Stimulated activated naive B cell treated with anti-CD40 and anti-IgM and Interleukin-4, amounts not matched to agents 10 μg/mL and 1 μg/mL and 100 μg/mL, for 72 hours (primary cell): ENCODE data around the gene RGS3.
"Not testable (repeated sequence)": the region's sequence is repeated elsewhere in the genome, so short reads cannot be mapped to it uniquely, and the experiment has no call there.

Experiments used
- ATAC-seq, 2 donors: fragments of 150-1000 bp; cut with Tn5 transposase; replicated peaks; 2 replicates each; pipeline ENCODE4 v1.10.0; 2021; ENCODE audit warnings: moderate library complexity in 1 of 2
- DNase-seq: peaks from one replicate; pipeline ENCODE4 v3.0.0; 2021
- H3K27ac Mint-ChIP-seq: one replicate; pipeline ENCODE4 v1.8.0; 2022; ENCODE audit warnings: mild to moderate bottlenecking, mixed read lengths
- H3K27me3 Mint-ChIP-seq, 2 donors: one replicate each; pipeline ENCODE4 v1.8.0; 2022; ENCODE audit warnings: mixed read lengths in 2 of 2
- H3K36me3 Mint-ChIP-seq, 2 donors: one replicate each; pipeline ENCODE4 v1.8.0; 2022; ENCODE audit warnings: mixed read lengths in 2 of 2, mild to moderate bottlenecking in 1 of 2
- H3K4me1 Mint-ChIP-seq, 2 donors: one replicate each; pipeline ENCODE4 v1.8.0; 2022; ENCODE audit warnings: mixed read lengths in 2 of 2, mild to moderate bottlenecking in 1 of 2
- H3K4me3 Mint-ChIP-seq, 2 donors: one replicate each; pipeline ENCODE4 v1.8.0; 2022; ENCODE audit warnings: mild to moderate bottlenecking in 2 of 2, mixed read lengths in 2 of 2, moderate library complexity in 1 of 2
- H3K9me3 Mint-ChIP-seq, 2 donors: one replicate each; pipeline ENCODE4 v1.8.0; 2022; ENCODE audit warnings: mixed read lengths in 2 of 2, mild to moderate bottlenecking in 1 of 2

Gene RGS3

DNA sequence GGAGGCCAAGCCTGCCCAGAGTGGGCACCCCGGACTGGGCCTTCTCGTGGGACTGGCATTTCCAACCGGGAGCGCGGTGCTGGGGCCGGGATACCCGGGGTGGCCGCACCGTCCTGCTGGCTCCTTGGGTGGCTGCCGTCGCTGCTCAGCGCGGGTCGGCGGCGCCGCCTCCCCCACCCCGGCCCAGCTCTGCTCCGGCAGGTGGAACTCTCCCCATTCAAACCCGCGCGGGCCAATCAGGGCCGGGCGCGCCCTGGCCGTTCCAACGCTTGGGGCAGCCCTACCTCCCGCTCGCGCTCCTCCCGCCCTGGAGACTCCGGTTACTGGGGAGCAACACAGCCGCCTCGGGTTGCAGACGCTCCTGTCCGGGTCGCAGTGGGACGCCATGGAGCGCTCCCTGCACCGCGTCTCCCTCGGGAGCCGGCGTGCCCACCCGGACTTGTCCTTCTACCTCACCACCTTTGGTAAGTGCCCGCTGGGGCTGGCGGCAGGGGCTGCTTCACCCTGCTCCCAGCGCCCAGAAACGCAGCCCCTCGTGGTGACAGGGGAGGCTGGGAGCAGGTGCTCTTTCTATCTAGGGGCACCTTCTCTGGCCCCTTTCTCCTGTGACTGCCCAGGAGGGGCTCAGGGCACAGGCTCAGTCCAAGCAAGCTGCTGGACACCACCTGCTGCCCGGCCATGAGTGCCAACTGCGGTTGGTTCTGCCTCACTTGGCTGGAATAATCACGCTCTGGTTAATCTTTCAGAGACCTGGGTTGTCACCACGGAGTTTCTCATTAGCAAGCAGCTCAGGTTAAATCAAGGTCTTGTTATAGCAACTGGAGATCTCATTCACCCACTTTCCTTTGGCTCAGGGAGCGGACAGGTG is at the start of gene RGS3:
TSS of gene RGS3 (plus strand) at position 310 of the 868 bp plus-strand sequence. CDS start at position 386, 76 bp downstream.
- H3K4me1 Mint-ChIP-seq = no peaks in the 10 kb centered on the region
- H3K27ac Mint-ChIP-seq = no peak within 1 kb of the TSS
- DNase-seq (no peak), ATAC-seq (no peak)
- no peak within 1 kb of the TSS for H3K4me3 Mint-ChIP-seq
- no peaks in the 10 kb centered on the region for H3K27me3 Mint-ChIP-seq
- no peaks in the 10 kb centered on the region for H3K9me3 Mint-ChIP-seq
- no peaks in the 10 kb centered on the region for H3K36me3 Mint-ChIP-seq

DNA sequence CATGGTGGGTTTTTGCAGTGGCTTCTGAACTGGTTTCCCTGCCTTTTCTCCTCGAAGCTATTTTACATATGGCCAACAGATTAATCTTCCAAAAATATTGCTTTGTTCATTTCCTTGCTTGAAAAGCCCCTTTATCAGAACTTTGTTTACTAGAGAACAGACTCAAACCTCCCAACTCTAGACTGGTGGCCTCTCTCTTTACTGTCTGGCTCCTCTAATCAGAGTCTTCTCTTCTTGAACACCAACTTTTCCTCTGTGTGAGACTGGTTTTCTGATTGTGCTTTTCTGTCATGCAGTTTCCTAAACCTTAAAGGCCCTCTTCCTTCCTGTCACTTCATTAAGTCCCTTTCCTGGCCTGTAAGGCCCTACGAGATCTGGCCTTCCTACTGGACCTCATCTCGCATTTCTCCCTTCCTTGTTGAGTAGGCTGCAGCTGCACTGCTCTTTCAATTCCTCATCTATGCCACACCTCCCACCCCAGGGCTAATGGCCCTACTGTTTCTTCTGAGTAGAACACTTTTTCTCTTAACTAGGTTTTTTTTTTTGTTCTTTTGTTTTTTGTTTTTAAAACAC is 47.3 kb upstream of the RGS3 start:
- DNase-seq (peak; percentile 60), ATAC-seq (peak; percentile 99)
- H3K36me3 Mint-ChIP-seq = no peaks in the 10 kb centered on the region
- no peak overlapping the region for H3K27ac Mint-ChIP-seq
- no peaks in the 10 kb centered on the region for H3K4me1 Mint-ChIP-seq
- no peak overlapping the region for H3K4me3 Mint-ChIP-seq
- H3K9me3 Mint-ChIP-seq = no peaks in the 10 kb centered on the region
- H3K27me3 Mint-ChIP-seq = no peaks in the 10 kb centered on the region

DNA sequence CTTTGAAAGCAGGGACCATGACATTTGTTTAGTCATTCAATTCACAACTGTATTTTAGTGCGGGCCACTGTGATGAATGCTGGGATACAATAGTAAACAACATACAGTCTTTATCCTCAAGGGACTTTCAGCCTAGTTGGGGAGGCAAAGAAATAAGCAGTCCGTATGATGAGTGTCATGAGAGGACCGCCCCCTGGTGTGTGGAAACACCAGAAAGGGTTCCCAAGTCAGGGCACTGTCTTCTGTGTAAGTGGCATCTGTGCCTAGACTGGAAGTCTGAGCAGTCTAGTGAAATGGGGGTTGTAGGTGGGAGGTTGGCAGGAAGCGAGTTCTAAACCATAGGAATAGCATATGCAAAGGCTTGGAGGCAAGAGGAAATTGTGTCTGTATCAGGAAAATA is 46.2 kb upstream of the RGS3 start:
- Mint-ChIP-seq H3K27ac (no peak overlapping the region), H3K27me3 (no peaks in the 10 kb centered on the region), H3K4me1 (no peaks in the 10 kb centered on the region), H3K9me3 (no peaks in the 10 kb centered on the region), H3K4me3 (no peak overlapping the region), H3K36me3 (no peaks in the 10 kb centered on the region)
- DNase-seq (no peak), ATAC-seq (no peak)

DNA sequence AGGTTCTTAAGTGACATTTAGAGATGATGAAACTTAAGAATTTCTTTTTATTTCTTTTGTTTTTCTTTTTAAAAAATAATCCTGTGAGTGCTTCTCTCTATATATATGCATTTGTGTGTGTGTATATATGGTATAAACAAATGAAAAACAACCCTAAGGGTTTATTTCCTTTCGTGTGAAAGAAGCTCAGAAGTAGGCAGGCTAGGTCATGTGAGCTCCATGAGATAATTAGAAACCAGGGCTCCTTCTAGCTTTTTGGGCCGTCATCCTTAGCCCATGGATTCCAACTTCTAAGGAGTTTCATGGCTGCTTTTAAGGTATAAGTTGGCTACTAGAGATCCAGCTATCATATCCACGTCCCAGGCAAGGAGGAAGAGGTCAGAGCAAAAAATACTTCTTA is 41.8 kb upstream of the RGS3 start:
- H3K36me3 Mint-ChIP-seq = no peaks in the 10 kb centered on the region
- no peaks in the 10 kb centered on the region for H3K9me3 Mint-ChIP-seq

DNA sequence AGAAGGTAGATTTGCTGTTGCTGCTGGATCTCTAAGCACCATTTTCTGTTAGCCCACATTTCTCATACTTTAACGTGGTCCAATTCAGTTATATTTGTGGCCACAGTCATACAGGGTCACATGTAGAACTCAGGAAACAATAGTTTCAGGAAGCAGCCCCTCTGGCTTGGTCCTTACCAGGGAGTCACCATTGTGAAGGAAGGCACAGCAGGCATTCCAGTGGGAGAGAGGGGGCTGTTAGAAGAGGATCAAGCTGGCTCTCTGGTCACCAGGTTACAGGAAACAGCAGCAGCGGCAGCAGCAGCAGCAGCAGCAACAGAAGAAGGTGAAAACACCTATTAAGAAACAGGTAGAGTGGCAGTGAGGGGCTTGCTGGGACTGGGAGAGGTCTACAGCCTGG is 38.5 kb upstream of the RGS3 start:
- no peaks in the 10 kb centered on the region for H3K36me3 Mint-ChIP-seq
- H3K27ac Mint-ChIP-seq = peak overlapping the region; percentile 1
- DNase-seq (no peak), ATAC-seq (no peak)
- no peaks in the 10 kb centered on the region for H3K4me1 Mint-ChIP-seq
- H3K4me3 Mint-ChIP-seq = no peak overlapping the region
- no peaks in the 10 kb centered on the region for H3K9me3 Mint-ChIP-seq
- H3K27me3 Mint-ChIP-seq = peaks cover 10 to 12% of the 10 kb centered on the region in 2 donors

More for the DNA sequence above, 41.8 kb upstream of the RGS3 start:
- H3K4me3 Mint-ChIP-seq = no peak overlapping the region
- no peaks in the 10 kb centered on the region for H3K4me1 Mint-ChIP-seq
- ATAC-seq (no peak), DNase-seq (no peak)
- peaks cover 9 to 12% of the 10 kb centered on the region in 2 donors for H3K27me3 Mint-ChIP-seq
- H3K27ac Mint-ChIP-seq = no peak overlapping the region

DNA sequence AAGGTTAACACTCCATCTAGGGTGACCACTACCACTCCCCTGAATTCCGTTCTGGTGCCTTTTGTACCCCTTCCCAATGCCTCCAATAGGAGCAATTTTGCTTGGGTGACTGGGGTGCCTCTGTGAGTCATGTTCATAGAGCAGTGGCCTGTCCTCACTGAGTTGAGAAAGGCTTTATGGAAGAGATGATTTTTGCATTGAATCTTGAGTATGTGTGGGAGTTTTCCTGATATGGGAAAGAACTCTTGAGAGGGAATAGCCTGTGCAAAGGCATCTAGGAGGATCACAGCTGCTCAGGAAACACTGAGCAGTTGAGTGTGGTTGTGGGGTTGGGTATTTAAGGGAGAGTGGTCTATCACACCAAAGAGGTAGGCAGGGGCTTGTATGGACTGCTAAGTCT is 36.8 kb upstream of the RGS3 start:
- Mint-ChIP-seq H3K4me1 (no peaks in the 10 kb centered on the region), H3K27me3 (peaks cover 10 to 12% of the 10 kb centered on the region in 2 donors), H3K36me3 (no peaks in the 10 kb centered on the region), H3K4me3 (no peak overlapping the region), H3K27ac (no peak overlapping the region), H3K9me3 (no peaks in the 10 kb centered on the region)
- ATAC-seq (no peak), DNase-seq (no peak)

DNA sequence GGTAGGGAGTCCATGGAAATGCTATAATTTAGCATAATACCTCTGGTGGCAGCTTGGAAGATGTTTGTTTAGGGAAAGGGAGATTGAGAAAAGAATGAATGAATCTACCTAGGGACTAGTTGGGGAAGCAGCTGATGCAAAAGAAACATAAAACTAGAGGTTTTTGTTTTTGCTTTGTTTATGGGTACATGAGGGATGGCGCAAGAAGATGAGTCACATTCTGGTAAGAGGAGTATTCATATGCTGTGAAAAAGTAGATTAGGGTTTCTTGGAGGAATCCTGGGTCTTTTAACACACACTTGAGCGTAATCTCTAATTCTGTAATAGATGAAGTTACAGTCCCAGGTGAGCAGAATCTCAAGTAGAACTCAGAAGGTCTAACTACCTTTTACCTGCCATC is 35.9 kb upstream of the RGS3 start:
- H3K9me3 Mint-ChIP-seq = no peaks in the 10 kb centered on the region

DNA sequence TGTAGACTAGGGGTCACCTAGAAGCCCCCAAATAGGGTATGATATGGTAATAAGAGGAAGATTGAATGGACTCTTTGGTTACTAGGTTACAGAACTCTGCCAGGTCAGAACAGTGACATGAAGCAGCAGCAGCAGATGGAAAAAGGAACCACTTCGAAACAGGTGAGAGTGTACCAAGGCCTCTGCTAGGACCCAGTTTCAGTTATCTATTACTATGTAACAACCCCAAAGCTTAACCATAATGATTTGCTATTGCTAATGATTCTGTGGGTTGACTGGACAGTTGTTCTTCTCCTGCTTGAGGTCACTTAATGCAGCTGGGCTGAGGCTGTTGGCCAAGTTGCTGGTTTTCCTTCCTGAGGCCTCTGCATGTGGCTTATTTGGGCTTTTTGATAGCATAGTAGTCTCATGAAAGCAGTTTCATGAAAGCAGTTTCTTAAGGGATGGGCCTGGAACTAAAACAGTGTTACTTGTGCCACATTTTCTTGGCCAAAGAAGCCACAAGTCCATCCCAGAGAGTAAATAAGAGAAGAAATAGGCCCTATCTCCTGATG is 35.4 kb upstream of the RGS3 start:
- no peaks in the 10 kb centered on the region for H3K9me3 Mint-ChIP-seq

More for the DNA sequence above, 35.9 kb upstream of the RGS3 start:
- DNase-seq (no peak), ATAC-seq (no peak)
- H3K4me1 Mint-ChIP-seq = no peaks in the 10 kb centered on the region
- H3K36me3 Mint-ChIP-seq = no peaks in the 10 kb centered on the region
- H3K27me3 Mint-ChIP-seq = peaks cover 10 to 12% of the 10 kb centered on the region in 2 donors
- H3K4me3 Mint-ChIP-seq = no peak overlapping the region
- no peak overlapping the region for H3K27ac Mint-ChIP-seq

DNA sequence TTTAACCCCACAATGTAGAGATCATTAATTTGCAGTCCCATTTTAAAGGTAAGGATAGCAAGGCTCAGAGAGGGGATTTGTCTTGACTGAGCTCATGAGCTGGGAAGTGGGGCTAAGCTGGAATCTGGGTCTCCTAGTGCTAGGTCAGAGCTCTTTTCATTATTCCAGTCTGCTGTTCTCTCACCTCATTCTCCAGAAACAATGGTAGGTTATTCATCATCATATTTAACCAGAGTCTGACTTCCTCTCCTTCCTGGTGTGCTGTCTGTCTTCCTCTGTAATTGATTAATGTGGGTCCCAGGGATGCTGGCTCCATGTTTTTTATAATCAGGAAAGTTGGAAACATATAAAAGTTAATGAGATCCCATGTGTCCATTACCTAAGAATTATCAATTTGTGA is 32.3 kb upstream of the RGS3 start:
- H3K4me1 Mint-ChIP-seq = no peaks in the 10 kb centered on the region
- no peak overlapping the region for H3K27ac Mint-ChIP-seq
- peaks cover 0 to 1% of the 10 kb centered on the region in 2 donors for H3K9me3 Mint-ChIP-seq
- ATAC-seq (no peak), DNase-seq (no peak)
- peaks cover 0 to 4% of the 10 kb centered on the region in 2 donors for H3K27me3 Mint-ChIP-seq
- no peak overlapping the region for H3K4me3 Mint-ChIP-seq
- peaks cover 0 to 1% of the 10 kb centered on the region in 2 donors for H3K36me3 Mint-ChIP-seq

More for the DNA sequence above, 35.4 kb upstream of the RGS3 start:
- Mint-ChIP-seq H3K36me3 (no peaks in the 10 kb centered on the region), H3K27me3 (peaks cover 10 to 12% of the 10 kb centered on the region in 2 donors), H3K4me1 (no peaks in the 10 kb centered on the region), H3K27ac (no peak overlapping the region), H3K4me3 (no peak overlapping the region)
- DNase-seq (no peak), ATAC-seq (peak in 1 of 2 donors; percentile 21)

DNA sequence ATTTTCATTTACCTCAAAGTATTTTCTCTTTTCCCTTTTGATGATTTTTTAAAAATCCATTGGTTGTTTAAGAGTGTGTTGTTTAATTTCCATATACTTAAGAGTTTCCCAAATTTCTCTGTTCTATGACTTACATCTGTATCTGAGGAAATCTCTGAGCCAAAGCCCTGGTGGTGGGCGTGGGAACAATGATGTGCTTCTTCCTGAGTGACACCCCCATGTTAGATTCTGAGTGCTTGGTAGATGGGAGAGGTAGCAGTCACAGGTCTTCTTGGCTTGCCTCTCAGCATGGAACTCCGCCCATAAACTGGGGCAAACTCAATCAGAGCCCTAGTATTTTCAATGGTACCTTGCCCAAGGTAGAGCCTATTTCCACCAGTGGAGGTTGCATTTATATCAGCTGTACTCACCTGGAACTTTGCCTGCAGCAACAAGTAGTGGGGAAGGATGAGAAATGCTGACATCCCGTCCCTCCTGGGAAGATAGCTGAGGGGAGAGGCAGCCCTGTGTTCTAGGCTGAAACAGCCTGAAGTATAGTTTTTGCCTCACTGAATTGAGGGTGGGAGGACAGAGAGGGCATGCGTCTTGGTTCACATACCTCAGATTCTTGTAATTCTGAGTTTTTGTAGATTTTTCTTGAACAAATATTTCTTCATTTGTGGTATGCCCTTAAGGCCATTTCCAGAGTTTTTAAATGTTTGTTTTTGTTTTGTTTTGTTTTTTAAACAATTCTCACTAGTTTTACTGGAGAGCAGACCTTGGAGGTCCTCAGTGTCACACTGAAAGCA is 26.6 kb upstream of the RGS3 start:
- Mint-ChIP-seq H3K27me3 (no peaks in the 10 kb centered on the region), H3K27ac (no peak overlapping the region), H3K9me3 (peaks cover 0 to 1% of the 10 kb centered on the region in 2 donors), H3K4me1 (no peaks in the 10 kb centered on the region), H3K36me3 (peaks cover 0 to 1% of the 10 kb centered on the region in 2 donors), H3K4me3 (no peak overlapping the region)
- ATAC-seq (no peak), DNase-seq (no peak)

DNA sequence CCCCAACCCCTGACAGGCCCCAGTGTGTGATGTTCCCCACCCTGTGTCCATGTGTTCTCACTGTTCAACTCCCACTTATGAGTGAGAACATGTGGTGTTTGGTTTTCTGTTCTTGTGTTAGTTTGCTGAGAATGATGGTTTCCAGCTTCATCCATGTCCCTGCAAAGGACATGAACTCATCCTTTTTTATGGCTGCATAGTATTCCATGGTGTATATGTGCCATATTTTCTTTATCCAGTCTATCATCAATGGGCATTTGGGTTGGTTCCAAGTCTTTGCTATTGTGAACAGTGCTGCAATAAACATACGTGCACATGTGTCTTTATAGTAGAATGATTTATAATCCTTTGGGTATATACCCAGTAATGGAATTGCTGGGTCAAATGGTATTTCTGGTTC is 25.8 kb upstream of the RGS3 start:
- DNase-seq, H3K27me3 Mint-ChIP-seq, H3K27ac Mint-ChIP-seq, H3K4me3 Mint-ChIP-seq, H3K36me3 Mint-ChIP-seq, H3K9me3 Mint-ChIP-seq, ATAC-seq, H3K4me1 Mint-ChIP-seq: not testable (repeated sequence)

DNA sequence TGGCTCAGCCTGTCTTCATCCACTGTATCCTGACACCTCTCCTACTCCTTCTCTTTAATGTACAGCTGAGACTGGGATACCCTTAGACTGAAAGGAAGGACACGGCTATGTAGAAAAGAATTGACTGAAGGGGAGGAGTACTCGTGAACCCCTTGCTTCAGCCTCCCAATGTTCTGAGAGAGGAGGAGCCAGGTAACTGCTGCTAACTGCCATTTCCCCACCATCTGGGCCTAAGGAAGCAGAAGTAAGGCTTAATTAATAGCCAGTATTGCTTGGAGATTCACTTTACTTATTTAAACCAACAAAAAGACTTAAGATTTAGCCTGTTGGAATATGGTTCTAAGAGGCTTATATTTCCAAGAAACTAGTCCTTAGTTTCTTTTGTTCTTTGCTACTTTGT is 18.8 kb upstream of the RGS3 start:
- no peaks in the 10 kb centered on the region for H3K27me3 Mint-ChIP-seq
- DNase-seq (no peak), ATAC-seq (no peak)
- no peak overlapping the region for H3K27ac Mint-ChIP-seq
- no peaks in the 10 kb centered on the region for H3K4me1 Mint-ChIP-seq
- H3K4me3 Mint-ChIP-seq = no peak overlapping the region
- H3K9me3 Mint-ChIP-seq = no peaks in the 10 kb centered on the region
- H3K36me3 Mint-ChIP-seq = no peaks in the 10 kb centered on the region

DNA sequence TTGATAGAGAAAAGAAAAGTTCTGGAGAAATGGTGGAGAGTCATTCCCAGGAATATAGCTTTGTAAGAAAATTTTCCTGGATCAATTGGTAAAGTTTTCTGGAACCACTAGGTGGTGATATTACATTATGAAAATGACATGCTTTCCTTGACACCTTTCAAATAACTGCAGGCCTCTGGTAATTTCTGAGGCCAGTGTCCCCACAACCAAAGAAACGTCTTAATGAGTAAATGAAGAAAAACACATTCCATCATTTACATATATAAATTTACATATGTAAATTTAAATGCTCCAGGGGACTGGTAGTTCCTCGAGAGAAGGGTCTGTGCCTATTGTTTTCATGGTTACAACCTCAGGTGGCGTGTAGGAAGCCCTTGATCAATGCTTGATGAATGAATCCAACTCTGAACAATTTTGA is 17.2 kb upstream of the RGS3 start:
- Mint-ChIP-seq H3K4me3 (no peak overlapping the region), H3K27ac (no peak overlapping the region), H3K9me3 (no peaks in the 10 kb centered on the region), H3K27me3 (no peaks in the 10 kb centered on the region), H3K36me3 (no peaks in the 10 kb centered on the region), H3K4me1 (no peaks in the 10 kb centered on the region)
- DNase-seq (no peak), ATAC-seq (peak; percentile 51 to 52)

DNA sequence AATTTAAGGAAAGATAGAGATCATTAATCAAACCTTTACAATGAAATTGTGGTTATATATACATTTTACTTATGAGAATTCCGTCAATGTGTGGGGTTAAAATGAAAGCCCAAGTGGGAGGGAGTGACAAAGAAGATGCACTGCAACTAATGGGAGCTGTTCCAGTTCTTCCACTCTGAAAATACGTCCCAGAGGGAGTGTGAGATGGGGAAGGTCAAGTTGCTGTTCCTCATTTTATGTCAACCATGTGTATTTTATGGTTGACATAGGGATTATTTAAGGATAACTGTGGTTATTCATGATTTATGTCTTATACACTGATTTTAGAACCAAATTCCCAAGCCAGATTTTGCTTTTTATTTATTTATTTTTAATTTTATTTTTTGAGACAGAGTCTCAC is 14.2 kb upstream of the RGS3 start:
- DNase-seq (no peak), ATAC-seq (no peak)
- Mint-ChIP-seq H3K4me3 (no peak overlapping the region), H3K9me3 (no peaks in the 10 kb centered on the region), H3K4me1 (no peaks in the 10 kb centered on the region), H3K27me3 (no peaks in the 10 kb centered on the region), H3K27ac (no peak overlapping the region), H3K36me3 (no peaks in the 10 kb centered on the region)
